ENCODE data around the gene CHMP4B. TPM values are rescaled to one million over a fixed set of nuclear protein-coding genes. Genes with fewer than 3 reads are reported as not detected.

Gene CHMP4B
- total RNA-seq, 3 donors from 2014 or later (not counting 1 experiment from before 2014, with no cell fraction given), result 63.7 to 74.0 (median 70.0) TPM

DNA sequence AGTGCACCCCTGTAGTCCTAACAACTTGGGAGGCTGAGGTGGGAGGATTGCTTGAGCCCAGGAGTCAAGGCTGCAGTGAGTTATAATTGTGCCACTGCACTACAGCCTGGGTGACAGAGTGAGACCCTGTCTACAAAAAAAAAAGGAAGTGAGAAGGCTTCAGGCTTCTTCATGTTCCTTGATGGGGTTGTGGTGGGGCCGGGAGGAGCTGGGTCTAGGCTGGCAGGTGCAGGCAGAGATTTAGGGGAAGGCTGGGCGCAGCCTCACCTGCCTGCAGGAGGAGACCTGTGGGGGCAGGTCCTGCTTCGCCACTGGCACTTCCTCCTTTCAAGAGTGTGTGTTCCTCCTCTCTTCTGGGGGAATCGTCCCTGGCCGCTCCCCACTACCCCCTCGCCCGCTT is 63.9 kb downstream of the CHMP4B start:
- TF ChIP-seq, protein P1, sequence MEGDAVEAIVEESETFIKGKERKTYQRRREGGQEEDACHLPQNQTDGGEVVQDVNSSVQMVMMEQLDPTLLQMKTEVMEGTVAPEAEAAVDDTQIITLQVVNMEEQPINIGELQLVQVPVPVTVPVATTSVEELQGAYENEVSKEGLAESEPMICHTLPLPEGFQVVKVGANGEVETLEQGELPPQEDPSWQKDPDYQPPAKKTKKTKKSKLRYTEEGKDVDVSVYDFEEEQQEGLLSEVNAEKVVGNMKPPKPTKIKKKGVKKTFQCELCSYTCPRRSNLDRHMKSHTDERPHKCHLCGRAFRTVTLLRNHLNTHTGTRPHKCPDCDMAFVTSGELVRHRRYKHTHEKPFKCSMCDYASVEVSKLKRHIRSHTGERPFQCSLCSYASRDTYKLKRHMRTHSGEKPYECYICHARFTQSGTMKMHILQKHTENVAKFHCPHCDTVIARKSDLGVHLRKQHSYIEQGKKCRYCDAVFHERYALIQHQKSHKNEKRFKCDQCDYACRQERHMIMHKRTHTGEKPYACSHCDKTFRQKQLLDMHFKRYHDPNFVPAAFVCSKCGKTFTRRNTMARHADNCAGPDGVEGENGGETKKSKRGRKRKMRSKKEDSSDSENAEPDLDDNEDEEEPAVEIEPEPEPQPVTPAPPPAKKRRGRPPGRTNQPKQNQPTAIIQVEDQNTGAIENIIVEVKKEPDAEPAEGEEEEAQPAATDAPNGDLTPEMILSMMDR (IDR thresholded peaks at IDR 0.05), result no peak
- no peak for DNase-seq
- ATAC-seq, result no peak

DNA sequence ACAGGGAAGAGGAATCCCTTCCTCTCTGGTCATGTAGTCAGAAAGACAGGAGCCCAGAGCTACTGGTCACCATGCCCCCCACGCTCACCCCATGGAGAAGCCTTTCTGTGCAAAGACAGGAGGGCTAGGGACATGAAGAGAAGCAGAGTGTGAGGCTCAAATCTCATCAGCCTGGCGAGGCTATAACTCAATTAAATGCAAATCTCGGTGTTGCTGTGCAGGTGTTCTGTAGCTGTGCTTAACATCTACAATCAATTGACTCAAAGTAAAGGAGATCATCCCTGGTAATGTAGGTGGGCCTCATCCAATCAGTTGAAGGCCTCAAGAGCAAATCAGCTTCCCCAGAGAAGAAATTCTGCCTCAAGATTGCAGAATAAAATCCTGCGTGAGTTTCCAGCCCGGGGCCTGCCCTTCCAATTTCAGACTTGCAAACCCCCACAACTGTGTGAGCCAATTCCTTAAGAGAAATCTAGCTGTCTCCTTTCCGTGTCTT is 64.4 kb downstream of the CHMP4B start:
- Mint-ChIP-seq H3K4me3 (no peak overlapping the region), H3K27ac (no peak overlapping the region), H3K27me3 (ENCODE audit: low read depth in 2 of 2) (peaks cover 0 to 4% of the 10 kb centered on the region in 2 donors), H3K4me1 (peaks cover 0 to 3% of the 10 kb centered on the region in 2 donors), H3K9me3 (no peaks in the 10 kb centered on the region), H3K36me3 (no peaks in the 10 kb centered on the region)
- 89% methylated on average over 5 of the region's 6 CpGs for WGBS (ENCODE audit: insufficient coverage)
- Histone ChIP-seq H3K9me3 (ENCODE audit: control insufficient read depth, insufficient read depth, low read length) (peaks cover 7% of the 10 kb centered on the region), H3K27me3 (ENCODE audit: control insufficient read depth, insufficient read depth, low read length) (no peaks in the 10 kb centered on the region), H3K4me3 (ENCODE audit: low read length) (no peak overlapping the region), H3K36me3 (ENCODE audit: control insufficient read depth, insufficient read depth, low read length) (no peaks in the 10 kb centered on the region), H3K27ac (ENCODE audit: low read length) (no peak overlapping the region), H3K4me1 (ENCODE audit: control insufficient read depth, insufficient read depth, low read length) (no peaks in the 10 kb centered on the region)
- ATAC-seq (no peak), DNase-seq (no peak)
- TF ChIP-seq, protein P1 (IDR thresholded peaks at IDR 0.05), result no peak
- intact Hi-C loops (cut with micrococcal nuclease), result no loop called here

More for the DNA sequence above, 63.9 kb downstream of the CHMP4B start:
- intact Hi-C loops (cut with micrococcal nuclease), result no loop called here
- Histone ChIP-seq H3K9me3 (ENCODE audit: control insufficient read depth, insufficient read depth, low read length) (peaks cover 7% of the 10 kb centered on the region), H3K27me3 (ENCODE audit: control insufficient read depth, insufficient read depth, low read length) (no peaks in the 10 kb centered on the region), H3K27ac (ENCODE audit: low read length) (no peak overlapping the region), H3K4me3 (ENCODE audit: low read length) (no peak overlapping the region), H3K4me1 (ENCODE audit: control insufficient read depth, insufficient read depth, low read length) (no peaks in the 10 kb centered on the region), H3K36me3 (ENCODE audit: control insufficient read depth, insufficient read depth, low read length) (no peaks in the 10 kb centered on the region)
- no peaks in the 10 kb centered on the region for H3K27me3 Mint-ChIP-seq (ENCODE audit: low read depth in 2 of 2)
- H3K4me3 Mint-ChIP-seq, result no peak overlapping the region
- H3K4me1 Mint-ChIP-seq, result peaks cover 0 to 3% of the 10 kb centered on the region in 2 donors
- no peaks in the 10 kb centered on the region for H3K36me3 Mint-ChIP-seq
- H3K9me3 Mint-ChIP-seq, result no peaks in the 10 kb centered on the region
- WGBS (ENCODE audit: insufficient coverage), result 35% methylated on average over 6 of the region's 7 CpGs
- H3K27ac Mint-ChIP-seq, result no peak overlapping the region

DNA sequence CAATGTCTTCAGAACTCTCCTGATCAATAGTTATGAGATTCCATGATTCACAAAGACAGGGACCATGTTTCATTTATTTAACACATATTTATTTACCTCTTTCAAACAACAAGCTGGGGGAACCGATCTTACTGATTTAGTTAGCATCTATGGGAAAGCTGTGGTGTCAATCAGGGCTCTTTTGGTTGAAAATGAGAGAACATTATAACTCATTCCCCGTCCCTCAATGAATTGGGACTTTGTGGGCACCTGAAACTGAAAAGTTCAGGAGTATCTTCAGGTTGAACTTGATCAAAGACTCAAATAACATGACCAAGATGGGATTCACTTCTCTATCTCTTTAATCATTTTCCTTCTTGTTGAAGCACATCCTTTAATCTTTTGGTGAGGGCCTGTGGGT is 67.4 kb downstream of the CHMP4B start:
- 64% methylated on average over 1 of the region's 2 CpGs for WGBS (ENCODE audit: insufficient coverage)
- no peak for DNase-seq

More for the DNA sequence above, 67.4 kb downstream of the CHMP4B start:
- H3K9me3 Mint-ChIP-seq, result no peaks in the 10 kb centered on the region
- Histone ChIP-seq H3K36me3 (ENCODE audit: control insufficient read depth, insufficient read depth, low read length) (no peaks in the 10 kb centered on the region), H3K4me1 (ENCODE audit: control insufficient read depth, insufficient read depth, low read length) (no peaks in the 10 kb centered on the region), H3K9me3 (ENCODE audit: control insufficient read depth, insufficient read depth, low read length) (peaks cover 7% of the 10 kb centered on the region), H3K27me3 (ENCODE audit: control insufficient read depth, insufficient read depth, low read length) (no peaks in the 10 kb centered on the region), H3K4me3 (ENCODE audit: low read length) (no peak overlapping the region), H3K27ac (ENCODE audit: low read length) (no peak overlapping the region)
- H3K4me3 Mint-ChIP-seq, result no peak overlapping the region
- ATAC-seq, result no peak
- intact Hi-C loops (cut with micrococcal nuclease), result no loop called here
- TF ChIP-seq, protein P1 (IDR thresholded peaks at IDR 0.05), result no peak
- no peak overlapping the region for H3K27ac Mint-ChIP-seq
- H3K27me3 Mint-ChIP-seq (ENCODE audit: low read depth in 2 of 2), result peaks cover 0 to 11% of the 10 kb centered on the region in 2 donors
- no peaks in the 10 kb centered on the region for H3K36me3 Mint-ChIP-seq
- H3K4me1 Mint-ChIP-seq, result peaks cover under 1 to 3% of the 10 kb centered on the region in 2 donors
